HepG2 (cell line): ENCODE measurements around the gene CHRNB4. TPM values are rescaled to one million over a fixed set of nuclear protein-coding genes. Genes with fewer than 3 reads are reported as not detected.

Experiments
- ATAC-seq: fragments of 200-7000 bp; cut with Tn5 transposase; 3 replicates; pipeline ENCODE4 v1.9.1; 2020; ENCODE audit warnings: mild to moderate bottlenecking, moderate library complexity
- BruUV-seq: library from RNA; stranded (reverse); fragments of 400-500 nt; replicated peaks from 2 replicates; lab custom pipeline; 2021; lab: Mats Ljungman, UMichigan
- CTCF ChIA-PET: fragments of 300-600 bp; formaldehyde crosslinking; extraction: SDS; loops from one replicate; lab custom pipeline; 2021; ENCODE audit warnings: low total read pairs, inconsistent platforms, low intra/inter-chr PET ratio; lab: Yijun Ruan, JAX
- POLR2A ChIA-PET: fragments of 350-600 bp; sonication (Branson Sonifier 250); formaldehyde crosslinking; loops from one replicate; lab custom pipeline; 2020; ENCODE audit warnings: antibody characterized with exemption, inconsistent platforms; lab: Yijun Ruan, JAX
- DNase-seq: peaks from one replicate; pipeline ENCODE4 v3.0.0-alpha.2; 2015; ENCODE audit warnings: low spot score
- FAIRE-seq: peaks from 3 replicates; lab custom pipeline; 2011; peaks lifted over from hg19 to GRCh38; lab: Jason Lieb, UNC
- H2AFZ ChIP-seq: one replicate; pipeline ENCODE4 v1.6.1; 2011; ENCODE audit warnings: low read length, inconsistent platforms
- H3K27ac ChIP-seq: fragments of 300-600 bp; 3 replicates; pipeline ENCODE4 v1.8.0; 2011; ENCODE audit warnings: mixed run types, mild to moderate bottlenecking, mixed read lengths, low read length, inconsistent platforms; ENCODE audit not compliant: insufficient read depth; ENCODE audit errors: extremely low read length
- H3K27me3 ChIP-seq, 2 experiments: fragments of 200-600 bp in 1 of 2; 2 replicates in 1 of 2; 3 replicates in 1 of 2; pipeline versions ENCODE4 v1.6.0 to v1.8.0; 2011; ENCODE audit warnings: low read length in 2 of 2, mild to moderate bottlenecking in 2 of 2, moderate library complexity in 2 of 2, inconsistent platforms in 1 of 2; ENCODE audit not compliant: insufficient read depth in 2 of 2, control insufficient read depth in 1 of 2
- H3K36me3 ChIP-seq, 2 experiments: fragments of 200-600 bp in 1 of 2; replicated peaks in 1 of 2; 2 replicates in 1 of 2; 3 replicates in 1 of 2; pipeline versions ENCODE4 v1.5.1 to v1.8.0; 2011; ENCODE audit warnings: low read length in 2 of 2, inconsistent platforms in 1 of 2; ENCODE audit not compliant: insufficient read depth in 2 of 2, control insufficient read depth in 1 of 2
- H3K4me1 ChIP-seq: 2 replicates; pipeline ENCODE4 v1.5.1; 2012; ENCODE audit warnings: low read length, inconsistent platforms; ENCODE audit not compliant: insufficient read depth
- H3K4me2 ChIP-seq: 2 replicates; pipeline ENCODE4 v1.6.0; 2011; ENCODE audit warnings: low read depth, low read length, inconsistent platforms
- H3K4me3 ChIP-seq, 3 experiments: fragments of 200-600 bp in 1 of 3; sonication (generic), shearing (Covaris generic) in 1 of 3; replicated peaks in 1 of 3; 2 replicates each; pipeline ENCODE4 v1.5.1; 2011 to 2016; ENCODE audit warnings: low read length in 3 of 3, inconsistent platforms in 2 of 3, low read depth in 2 of 3, mild to moderate bottlenecking in 2 of 3, control low read depth in 1 of 3, mixed read lengths in 1 of 3; ENCODE audit not compliant: insufficient read depth in 1 of 3
- H3K79me2 ChIP-seq: one replicate; pipeline ENCODE4 v1.6.1; 2011; ENCODE audit warnings: low read length, inconsistent platforms; ENCODE audit not compliant: insufficient read depth
- H3K9ac ChIP-seq: 2 replicates; pipeline ENCODE4 v1.6.0; 2011; ENCODE audit warnings: mild to moderate bottlenecking, low read depth, low read length, inconsistent platforms; ENCODE audit not compliant: insufficient read depth
- H3K9me3 ChIP-seq: 2 replicates; pipeline ENCODE4 v1.5.1; 2012; ENCODE audit warnings: mild to moderate bottlenecking, low read length
- H4K20me1 ChIP-seq: 2 replicates; pipeline ENCODE4 v1.6.0; 2011; ENCODE audit warnings: inconsistent platforms, mild to moderate bottlenecking, low read length, moderate library complexity; ENCODE audit not compliant: insufficient read depth
- PAF1 ChIP-seq: IDR thresholded peaks from 2 replicates; pipeline ENCODE4 v1.6.1; 2016; ENCODE audit warnings: missing genetic modification reagents, missing compliant biosample characterization
- ZMYM2 ChIP-seq: sonication (generic); formaldehyde crosslinking; IDR thresholded peaks from 2 replicates; pipeline ENCODE4 v1.8.0; 2022; ENCODE audit warnings: mild to moderate bottlenecking, missing genetic modification reagents
- ZNF607 ChIP-seq: sonication (generic); formaldehyde crosslinking; IDR thresholded peaks from 2 replicates; pipeline ENCODE4 v1.5.1; 2020; ENCODE audit warnings: missing genetic modification reagents, mild to moderate bottlenecking, borderline replicate concordance
- WGBS: methylation state at CpG from one replicate; pipeline ENCODE4 v1.1.6; 2017; ENCODE audit warnings: low lambda C conversion rate; 5-methylcytosine and 5-hydroxymethylcytosine counted together
- in situ Hi-C: cut with HindIII; loops from 2 replicates; pipeline ENCODE4 v1.10.0; 2017; ENCODE audit warnings: low pct_unique_long_range_greater_than_20kb; ENCODE audit not compliant: extremely low pct_ligation_motif_present
- intact Hi-C: fragments of 100-400 bp; cut with micrococcal nuclease; formaldehyde crosslinking; loops from one replicate; pipeline ENCODE4 v1.10.0; 2022; ENCODE audit not compliant: unreplicated experiment
- polyA plus RNA-seq, 8 experiments: library from polyadenylated mRNA; depleted of rRNA in 3 of 8; stranded (reverse) in 7 of 8; unstranded in 1 of 8; fragments of >200 nt; fragmentation: Illumina TruSeq in 4 of 8; extraction: Trizol in 4 of 8; gene quantifications; 2 replicates each; pipeline versions ENCODE4 v1.2.1 to v1.2.3, GENCODE V29; 2011 to 2016; ENCODE audit warnings: low read depth in 4 of 8, missing spikeins in 1 of 8, mixed read lengths in 1 of 8; ENCODE audit not compliant: insufficient read depth in 1 of 8
- total RNA-seq, 5 experiments: library from RNA; depleted of rRNA; stranded (reverse); fragments of >200 nt; fragmentation: Illumina TruSeq; extraction: Trizol; gene quantifications; 2 replicates each; pipeline ENCODE4 v1.2.3, GENCODE V29; 2016; ENCODE audit warnings: low read depth in 1 of 5
- TF ChIP-seq, protein P1 (sequence below): IDR thresholded peaks from 2 replicates; pipeline ENCODE4 v1.6.1; 2012; ENCODE audit warnings: low read length, improper control_type of control experiment
- TF ChIP-seq, protein P2 (sequence below): sonication (generic); formaldehyde crosslinking; IDR thresholded peaks from 2 replicates; pipeline ENCODE4 v1.5.1; 2020; ENCODE audit warnings: missing genetic modification reagents, mild to moderate bottlenecking, borderline replicate concordance

CHRNB4 gene
- total and polyA plus RNA-seq, 2 of the 13 experiments (the other 11 are each of a cell fraction or from before 2014, with no cell fraction given): not detected

DNA sequence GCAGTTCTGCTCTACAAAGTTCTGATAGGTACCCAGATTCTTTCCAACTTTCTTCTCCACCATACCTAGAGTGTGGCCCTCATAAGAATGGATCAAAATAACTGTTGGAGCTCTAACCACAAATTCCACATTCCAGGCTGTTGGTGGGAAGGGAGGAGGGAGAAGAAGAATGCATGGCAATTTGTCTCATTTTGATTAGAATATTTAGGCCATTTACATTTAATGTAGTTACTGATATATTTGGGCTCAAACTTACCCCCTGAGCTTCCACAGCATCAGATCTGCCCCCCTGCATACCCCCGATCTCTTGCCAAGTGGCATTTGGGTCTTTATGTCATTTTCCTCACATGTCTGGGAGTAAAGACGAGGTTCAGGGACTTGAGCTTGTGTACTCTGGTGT, 7.7 kb downstream of the CHRNB4 start:
- FAIRE-seq: no peak
- WGBS: 39% methylated on average over 2 of the region's 2 CpGs

More for the DNA sequence above, 7.7 kb downstream of the CHRNB4 start:
- CTCF ChIA-PET: no interaction called here
- no peaks in the 10 kb centered on the region for H3K36me3 ChIP-seq
- no TSS peak for BruUV-seq
- in situ Hi-C loops: no loop called here
- H3K9me3 ChIP-seq: no peaks in the 10 kb centered on the region
- H3K27me3 ChIP-seq: peaks cover 2 to 26% of the 10 kb centered on the region in 2 experiments
- no peak overlapping the region for H3K27ac ChIP-seq
- ATAC-seq (no peak), DNase-seq (no peak)
- POLR2A ChIA-PET: no interaction called here
- no peak overlapping the region for H3K9ac ChIP-seq
- TF ChIP-seq ZNF607 (CRISPR knock-in tag) (no peak), ZMYM2 (no peak), PAF1 (no peak)
- TF ChIP-seq, protein P1, sequence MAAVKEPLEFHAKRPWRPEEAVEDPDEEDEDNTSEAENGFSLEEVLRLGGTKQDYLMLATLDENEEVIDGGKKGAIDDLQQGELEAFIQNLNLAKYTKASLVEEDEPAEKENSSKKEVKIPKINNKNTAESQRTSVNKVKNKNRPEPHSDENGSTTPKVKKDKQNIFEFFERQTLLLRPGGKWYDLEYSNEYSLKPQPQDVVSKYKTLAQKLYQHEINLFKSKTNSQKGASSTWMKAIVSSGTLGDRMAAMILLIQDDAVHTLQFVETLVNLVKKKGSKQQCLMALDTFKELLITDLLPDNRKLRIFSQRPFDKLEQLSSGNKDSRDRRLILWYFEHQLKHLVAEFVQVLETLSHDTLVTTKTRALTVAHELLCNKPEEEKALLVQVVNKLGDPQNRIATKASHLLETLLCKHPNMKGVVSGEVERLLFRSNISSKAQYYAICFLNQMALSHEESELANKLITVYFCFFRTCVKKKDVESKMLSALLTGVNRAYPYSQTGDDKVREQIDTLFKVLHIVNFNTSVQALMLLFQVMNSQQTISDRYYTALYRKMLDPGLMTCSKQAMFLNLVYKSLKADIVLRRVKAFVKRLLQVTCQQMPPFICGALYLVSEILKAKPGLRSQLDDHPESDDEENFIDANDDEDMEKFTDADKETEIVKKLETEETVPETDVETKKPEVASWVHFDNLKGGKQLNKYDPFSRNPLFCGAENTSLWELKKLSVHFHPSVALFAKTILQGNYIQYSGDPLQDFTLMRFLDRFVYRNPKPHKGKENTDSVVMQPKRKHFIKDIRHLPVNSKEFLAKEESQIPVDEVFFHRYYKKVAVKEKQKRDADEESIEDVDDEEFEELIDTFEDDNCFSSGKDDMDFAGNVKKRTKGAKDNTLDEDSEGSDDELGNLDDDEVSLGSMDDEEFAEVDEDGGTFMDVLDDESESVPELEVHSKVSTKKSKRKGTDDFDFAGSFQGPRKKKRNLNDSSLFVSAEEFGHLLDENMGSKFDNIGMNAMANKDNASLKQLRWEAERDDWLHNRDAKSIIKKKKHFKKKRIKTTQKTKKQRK: no peak
- TF ChIP-seq, protein P2, sequence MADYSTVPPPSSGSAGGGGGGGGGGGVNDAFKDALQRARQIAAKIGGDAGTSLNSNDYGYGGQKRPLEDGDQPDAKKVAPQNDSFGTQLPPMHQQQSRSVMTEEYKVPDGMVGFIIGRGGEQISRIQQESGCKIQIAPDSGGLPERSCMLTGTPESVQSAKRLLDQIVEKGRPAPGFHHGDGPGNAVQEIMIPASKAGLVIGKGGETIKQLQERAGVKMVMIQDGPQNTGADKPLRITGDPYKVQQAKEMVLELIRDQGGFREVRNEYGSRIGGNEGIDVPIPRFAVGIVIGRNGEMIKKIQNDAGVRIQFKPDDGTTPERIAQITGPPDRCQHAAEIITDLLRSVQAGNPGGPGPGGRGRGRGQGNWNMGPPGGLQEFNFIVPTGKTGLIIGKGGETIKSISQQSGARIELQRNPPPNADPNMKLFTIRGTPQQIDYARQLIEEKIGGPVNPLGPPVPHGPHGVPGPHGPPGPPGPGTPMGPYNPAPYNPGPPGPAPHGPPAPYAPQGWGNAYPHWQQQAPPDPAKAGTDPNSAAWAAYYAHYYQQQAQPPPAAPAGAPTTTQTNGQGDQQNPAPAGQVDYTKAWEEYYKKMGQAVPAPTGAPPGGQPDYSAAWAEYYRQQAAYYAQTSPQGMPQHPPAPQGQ: no peak
- no peaks in the 10 kb centered on the region for H4K20me1 ChIP-seq
- no peaks in the 10 kb centered on the region for H3K79me2 ChIP-seq
- H2AFZ ChIP-seq: no peak overlapping the region
- H3K4me2 ChIP-seq: no peak overlapping the region
- no peaks in the 10 kb centered on the region for H3K4me1 ChIP-seq
- intact Hi-C loops: no loop called here
- no peak overlapping the region for H3K4me3 ChIP-seq
